ENCODE measurements around the gene GYG2. TPM values are rescaled to one million over a fixed set of nuclear protein-coding genes. Genes with fewer than 3 reads are reported as not detected.
"Not testable (repeated sequence)": the region's sequence is repeated elsewhere in the genome, so short reads cannot be mapped to it uniquely, and the experiment has no call there.

The GYG2 gene
- total RNA-seq, 1 donor from 2014 or later, result not detected

GRCh38 chrX:2801223-2801622 is 27.5 kb upstream of the GYG2 start:
- Mint-ChIP-seq H3K4me3 (no peak overlapping the region), H3K9me3 (no peaks in the 10 kb centered on the region), H3K27me3 (no peaks in the 10 kb centered on the region), H3K36me3 (ENCODE audit: low read depth) (no peaks in the 10 kb centered on the region), H3K27ac (no peak overlapping the region), H3K4me1 (no peaks in the 10 kb centered on the region)
- no peak for DNase-seq
- intact Hi-C loops (cut with micrococcal nuclease), result no loop called here

- H3K27ac Mint-ChIP-seq; H3K4me1 Mint-ChIP-seq; H3K27me3 Mint-ChIP-seq; intact Hi-C loops (cut with micrococcal nuclease); H3K4me3 Mint-ChIP-seq; H3K36me3 Mint-ChIP-seq (ENCODE audit: low read depth); H3K9me3 Mint-ChIP-seq; DNase-seq: not testable (repeated sequence)
Observed at GRCh38 chrX:2802376-2803090, 26.2 kb upstream of the GYG2 start.

- intact Hi-C loops (cut with micrococcal nuclease); H3K4me1 Mint-ChIP-seq; H3K36me3 Mint-ChIP-seq (ENCODE audit: low read depth); H3K4me3 Mint-ChIP-seq; H3K9me3 Mint-ChIP-seq; DNase-seq; H3K27me3 Mint-ChIP-seq; H3K27ac Mint-ChIP-seq: not testable (repeated sequence)
Observed at GRCh38 chrX:2803486-2803885, 25.2 kb upstream of the GYG2 start.

- intact Hi-C loops (cut with micrococcal nuclease); H3K36me3 Mint-ChIP-seq (ENCODE audit: low read depth); H3K9me3 Mint-ChIP-seq; H3K4me3 Mint-ChIP-seq; H3K27ac Mint-ChIP-seq; DNase-seq; H3K27me3 Mint-ChIP-seq; H3K4me1 Mint-ChIP-seq: not testable (repeated sequence)
Observed at GRCh38 chrX:2804106-2804843, 24.5 kb upstream of the GYG2 start.

GRCh38 chrX:2804858-2805257 is 23.9 kb upstream of the GYG2 start:
- H3K4me1 Mint-ChIP-seq; H3K4me3 Mint-ChIP-seq; DNase-seq; intact Hi-C loops (cut with micrococcal nuclease); H3K36me3 Mint-ChIP-seq (ENCODE audit: low read depth); H3K9me3 Mint-ChIP-seq; H3K27ac Mint-ChIP-seq; H3K27me3 Mint-ChIP-seq: not testable (repeated sequence)

- Mint-ChIP-seq H3K27me3 (peaks cover 14% of the 10 kb centered on the region), H3K9me3 (no peaks in the 10 kb centered on the region), H3K36me3 (ENCODE audit: low read depth) (no peaks in the 10 kb centered on the region), H3K4me3 (no peak overlapping the region), H3K4me1 (peaks cover 3% of the 10 kb centered on the region), H3K27ac (no peak overlapping the region)
- intact Hi-C loops (cut with micrococcal nuclease), result no loop called here
- DNase-seq, result no peak
Observed at GRCh38 chrX:2811271-2811670, 17.5 kb upstream of the GYG2 start.

GRCh38 chrX:2812161-2812907 is 16.4 kb upstream of the GYG2 start:
- Mint-ChIP-seq H3K27ac (peak overlapping the region; percentile 20), H3K27me3 (peaks cover 18% of the 10 kb centered on the region)
- not testable (repeated sequence) for H3K4me3 Mint-ChIP-seq; H3K9me3 Mint-ChIP-seq; H3K4me1 Mint-ChIP-seq; H3K36me3 Mint-ChIP-seq (ENCODE audit: low read depth)
- intact Hi-C loops (cut with micrococcal nuclease), result loop anchor here (1.0 kb wide), 1 partner anchor 168 kb away; no protein-coding TSS in a partner anchor
- DNase-seq, result peak; percentile 80

GRCh38 chrX:2817036-2817435 is 11.7 kb upstream of the GYG2 start:
- Mint-ChIP-seq H3K4me1 (peaks cover 9% of the 10 kb centered on the region), H3K36me3 (ENCODE audit: low read depth) (no peaks in the 10 kb centered on the region), H3K27me3 (peaks cover 18% of the 10 kb centered on the region), H3K9me3 (no peaks in the 10 kb centered on the region), H3K27ac (no peak overlapping the region), H3K4me3 (no peak overlapping the region)
- no peak for DNase-seq
- intact Hi-C loops (cut with micrococcal nuclease), result no loop called here

- H3K27me3 Mint-ChIP-seq, result peaks cover 10% of the 10 kb centered on the region
- peaks cover 6% of the 10 kb centered on the region for H3K4me1 Mint-ChIP-seq
- H3K27ac Mint-ChIP-seq, result no peak overlapping the region
- peak; percentile 56 for DNase-seq
- intact Hi-C loops (cut with micrococcal nuclease), result no loop called here
- H3K9me3 Mint-ChIP-seq, result no peaks in the 10 kb centered on the region
- no peaks in the 10 kb centered on the region for H3K36me3 Mint-ChIP-seq (ENCODE audit: low read depth)
- no peak overlapping the region for H3K4me3 Mint-ChIP-seq
Observed at GRCh38 chrX:2819345-2820135, 9.2 kb upstream of the GYG2 start.

- H3K4me1 Mint-ChIP-seq, result peaks cover 6% of the 10 kb centered on the region
Observed at GRCh38 chrX:2820136-2820771, 8.5 kb upstream of the GYG2 start.

GRCh38 chrX:2823795-2824386 is 4.8 kb upstream of the GYG2 start:
- H3K9me3 Mint-ChIP-seq, result no peaks in the 10 kb centered on the region
- peaks cover 6% of the 10 kb centered on the region for H3K4me1 Mint-ChIP-seq
- DNase-seq, result no peak
- no peak overlapping the region for H3K27ac Mint-ChIP-seq
- H3K36me3 Mint-ChIP-seq (ENCODE audit: low read depth), result no peaks in the 10 kb centered on the region
- H3K4me3 Mint-ChIP-seq, result no peak overlapping the region
- intact Hi-C loops (cut with micrococcal nuclease), result no loop called here
- no peaks in the 10 kb centered on the region for H3K27me3 Mint-ChIP-seq

More at GRCh38 chrX:2820136-2820771, 8.5 kb upstream of the GYG2 start:
- peaks cover 4% of the 10 kb centered on the region for H3K27me3 Mint-ChIP-seq
- intact Hi-C loops (cut with micrococcal nuclease), result no loop called here
- no peak for DNase-seq
- H3K36me3 Mint-ChIP-seq (ENCODE audit: low read depth), result no peaks in the 10 kb centered on the region
- no peaks in the 10 kb centered on the region for H3K9me3 Mint-ChIP-seq
- no peak overlapping the region for H3K4me3 Mint-ChIP-seq
- H3K27ac Mint-ChIP-seq, result no peak overlapping the region

- no peak overlapping the region for H3K4me3 Mint-ChIP-seq
Observed at GRCh38 chrX:2824886-2825285, 3.8 kb upstream of the GYG2 start.

GRCh38 chrX:2828959-2829411 is 255 bp downstream of the GYG2 start:
- H3K27ac Mint-ChIP-seq, result no peak overlapping the region
- peaks cover 4% of the 10 kb centered on the region for H3K27me3 Mint-ChIP-seq
- H3K36me3 Mint-ChIP-seq (ENCODE audit: low read depth), result no peaks in the 10 kb centered on the region
- H3K4me3 Mint-ChIP-seq, result no peak overlapping the region
- intact Hi-C loops (cut with micrococcal nuclease), result no loop called here
- no peaks in the 10 kb centered on the region for H3K4me1 Mint-ChIP-seq
- no peaks in the 10 kb centered on the region for H3K9me3 Mint-ChIP-seq
- no peak for DNase-seq

More at GRCh38 chrX:2824886-2825285, 3.8 kb upstream of the GYG2 start:
- Mint-ChIP-seq H3K9me3 (no peaks in the 10 kb centered on the region), H3K27ac (no peak overlapping the region), H3K4me1 (peaks cover 6% of the 10 kb centered on the region), H3K27me3 (no peaks in the 10 kb centered on the region), H3K36me3 (ENCODE audit: low read depth) (no peaks in the 10 kb centered on the region)
- intact Hi-C loops (cut with micrococcal nuclease), result no loop called here
- DNase-seq, result no peak

Measured in activated CD4-positive, alpha-beta T cell treated with anti-CD3 and anti-CD28 coated beads, Interleukin-2, amount 10 ng/mL, durations not matched to agents 24 days and 14 days (primary cell).